ENCODE measurements around the gene C2orf80.
"Not testable (repeated sequence)": the region's sequence is repeated elsewhere in the genome, so short reads cannot be mapped to it uniquely, and the experiment has no call there.

C2orf80 gene

DNA sequence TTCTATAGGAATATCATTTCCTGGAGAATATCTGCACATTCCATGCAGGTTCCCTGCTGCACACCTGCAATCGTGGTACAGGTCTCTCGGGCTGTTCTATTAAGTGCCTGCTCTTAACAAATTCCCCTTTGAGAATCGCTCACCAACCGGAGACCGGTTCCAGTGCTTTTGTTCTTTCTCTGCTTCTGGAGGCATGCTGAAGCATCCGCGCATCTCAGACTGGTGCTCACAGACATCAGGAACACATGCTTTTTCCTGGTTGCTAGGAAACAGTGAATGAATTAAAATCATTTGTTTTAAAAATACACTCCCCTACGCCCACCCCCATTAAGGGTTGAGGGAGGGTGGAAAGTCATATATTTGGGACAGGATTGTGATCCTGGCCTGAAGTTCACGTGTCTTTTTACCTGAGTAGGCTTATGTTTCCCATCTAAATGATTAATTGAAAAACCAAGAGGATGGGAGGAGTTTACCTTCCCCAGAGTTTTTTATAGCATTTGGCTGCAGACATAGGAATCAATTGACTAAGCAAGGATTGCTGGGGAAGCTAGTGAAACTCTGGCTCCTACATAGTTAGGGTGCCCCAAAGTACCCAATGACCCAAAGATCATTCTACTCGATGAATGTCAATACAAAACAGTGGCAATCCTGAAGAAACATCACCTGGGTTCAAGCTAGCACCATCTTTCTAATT is at the start of gene C2orf80:
Gene C2orf80, minus strand, starts transcription at position 221 of the 694 bp plus-strand sequence. CDS start 3,044 bp downstream, outside the sequence.
- no peak for DNase-seq (ENCODE audit: low read depth)

DNA sequence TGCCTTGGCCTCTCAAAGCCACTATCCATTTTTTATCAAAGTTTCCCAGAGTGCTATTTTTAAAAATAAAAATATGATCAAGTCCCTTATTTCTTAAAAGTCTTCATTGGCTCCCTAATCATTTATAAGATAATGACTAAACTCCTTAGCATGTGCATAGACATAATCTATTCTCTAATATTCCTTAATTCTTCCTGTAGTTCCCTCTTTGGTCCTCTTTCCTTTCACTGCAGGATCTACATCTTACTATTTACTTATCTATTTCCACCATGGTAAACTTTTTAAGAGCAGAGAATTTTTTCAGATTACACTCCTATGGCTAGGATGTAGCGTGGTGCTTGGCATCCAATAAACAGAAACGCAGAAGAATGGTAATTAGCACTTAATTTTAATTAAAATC is 46.0 kb upstream of the C2orf80 start:
- no peak for DNase-seq (ENCODE audit: low read depth)

DNA sequence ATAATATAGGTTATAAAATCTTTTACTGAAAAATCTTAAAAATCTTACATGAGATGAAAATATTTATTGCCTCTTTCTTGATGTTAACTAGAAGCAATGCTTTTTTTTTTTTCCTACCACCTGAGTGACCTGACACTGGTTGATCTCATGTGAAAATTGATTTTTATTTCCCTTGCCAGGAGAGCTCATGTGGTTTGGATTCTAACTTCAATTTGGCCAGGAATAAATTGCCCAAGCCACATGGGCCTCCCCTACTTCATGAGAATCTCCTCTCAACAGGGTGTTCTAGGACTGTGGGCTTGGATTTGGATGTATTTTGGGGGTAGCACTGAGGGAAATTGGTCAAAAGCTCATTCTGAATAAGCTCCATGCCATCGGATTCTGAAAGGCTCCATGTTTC is 45.0 kb upstream of the C2orf80 start:
- no peak for DNase-seq (ENCODE audit: low read depth)

DNA sequence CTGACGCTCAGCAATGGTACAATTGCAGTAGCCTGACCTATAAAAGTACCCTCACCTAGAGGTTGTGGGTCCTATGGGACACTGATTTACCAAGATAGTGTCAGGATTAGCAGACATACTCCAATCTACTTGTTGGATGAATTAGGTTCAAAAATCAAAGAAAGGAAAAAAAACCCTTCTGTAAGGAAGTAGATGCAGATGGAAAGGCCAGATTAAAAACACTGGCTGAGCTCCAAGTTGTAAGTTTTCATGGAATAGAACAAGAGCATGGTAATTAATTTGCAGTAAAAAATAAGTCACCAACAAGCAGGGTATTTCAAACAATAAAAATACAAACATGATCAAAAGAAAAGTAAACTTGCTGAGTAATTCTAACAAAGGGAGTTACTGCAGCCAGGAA is 38.6 kb upstream of the C2orf80 start:
- DNase-seq (ENCODE audit: low read depth), result no peak

DNA sequence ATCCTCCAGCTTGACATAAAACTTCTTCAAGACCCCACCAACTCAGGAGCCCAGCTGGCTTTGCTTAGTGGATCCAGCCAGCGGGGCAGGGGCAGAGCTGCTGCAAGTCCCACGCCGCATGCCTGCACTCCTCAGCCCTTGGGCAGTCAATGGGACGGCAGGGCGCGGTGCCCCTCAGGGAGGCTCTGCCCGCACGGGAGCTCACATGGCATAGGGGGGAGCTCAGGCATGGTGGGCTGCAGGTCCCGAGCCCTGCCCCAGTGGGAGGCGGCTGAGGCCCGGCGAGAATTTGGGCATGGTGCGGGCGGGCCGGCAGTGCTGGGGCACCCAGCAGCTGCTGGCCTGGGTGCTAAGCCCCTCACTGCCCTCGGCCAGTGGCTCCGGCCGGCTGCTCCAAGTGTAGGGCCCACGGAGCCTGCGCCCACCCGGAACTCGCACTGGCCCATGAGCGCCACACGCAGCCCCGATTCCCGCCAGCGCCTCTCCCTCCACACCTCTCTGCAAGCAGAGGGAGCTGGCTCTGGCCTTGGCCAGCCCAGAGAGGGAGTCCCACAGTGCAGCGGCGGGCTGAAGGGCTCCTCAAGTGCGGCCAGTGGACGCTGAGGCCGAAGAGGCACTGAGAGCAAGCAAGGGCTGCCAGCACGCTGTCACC is 37.9 kb upstream of the C2orf80 start:
- no peak for DNase-seq (ENCODE audit: low read depth)

DNA sequence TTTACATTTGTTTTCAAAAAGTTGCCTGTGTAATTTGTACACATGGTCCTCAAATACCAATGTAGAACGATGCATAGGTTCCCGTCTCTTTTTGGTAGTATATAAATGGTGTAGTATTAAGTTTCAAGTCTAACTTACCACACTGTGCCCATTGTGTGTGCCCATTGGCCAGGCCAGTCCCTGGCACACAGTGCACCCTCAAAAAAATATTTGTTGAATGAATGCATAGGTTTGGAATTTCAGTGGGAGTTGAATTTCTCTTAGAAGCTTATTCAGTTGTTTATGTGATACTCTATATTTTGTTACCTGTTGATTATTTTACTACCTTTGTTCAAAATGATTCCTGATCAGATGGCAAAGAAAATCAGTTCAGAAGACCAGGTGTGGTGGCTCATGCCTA is 35.0 kb upstream of the C2orf80 start:
- DNase-seq (ENCODE audit: low read depth), result peak; percentile 13

DNA sequence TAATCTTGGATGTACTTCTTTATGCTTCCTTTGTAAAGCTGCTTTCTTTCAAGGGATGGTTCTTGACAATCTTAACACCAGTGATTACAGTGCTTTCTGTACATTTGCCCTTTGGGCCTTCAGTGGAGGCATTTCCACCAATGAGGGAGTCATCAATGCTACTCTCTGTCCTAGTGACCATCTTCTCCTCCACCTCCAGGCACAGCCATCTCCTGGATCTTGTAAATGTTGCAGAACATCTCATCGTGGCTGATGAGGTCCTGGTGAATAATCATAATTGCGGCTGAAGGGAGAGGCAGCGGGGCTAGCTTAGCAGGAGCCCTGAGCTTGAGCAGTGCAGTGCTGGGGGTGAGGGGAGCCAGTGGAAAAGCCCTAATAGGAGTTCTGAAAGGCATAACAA is 32.5 kb upstream of the C2orf80 start:
- DNase-seq (ENCODE audit: low read depth), result peak; percentile 44

DNA sequence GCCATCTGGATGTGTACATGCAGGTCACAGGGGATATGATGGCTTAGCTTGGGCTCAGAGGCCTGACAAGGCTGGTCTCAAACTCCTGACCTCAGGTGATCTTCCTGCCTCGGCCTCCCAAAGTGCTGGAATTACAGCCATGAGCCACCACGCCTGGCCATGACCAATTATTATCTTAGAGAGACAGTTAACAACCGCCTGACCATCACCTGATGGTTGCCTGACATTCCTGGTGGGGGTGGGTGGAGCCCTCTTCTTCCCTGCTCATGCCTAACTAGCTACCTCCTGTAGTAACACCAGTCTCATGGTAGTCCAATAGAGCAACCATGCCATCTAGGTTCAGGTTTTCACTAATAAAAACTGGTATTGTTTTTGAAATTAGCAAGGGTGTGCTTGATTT is 32.0 kb upstream of the C2orf80 start:
- not testable (repeated sequence) for DNase-seq (ENCODE audit: low read depth)

DNA sequence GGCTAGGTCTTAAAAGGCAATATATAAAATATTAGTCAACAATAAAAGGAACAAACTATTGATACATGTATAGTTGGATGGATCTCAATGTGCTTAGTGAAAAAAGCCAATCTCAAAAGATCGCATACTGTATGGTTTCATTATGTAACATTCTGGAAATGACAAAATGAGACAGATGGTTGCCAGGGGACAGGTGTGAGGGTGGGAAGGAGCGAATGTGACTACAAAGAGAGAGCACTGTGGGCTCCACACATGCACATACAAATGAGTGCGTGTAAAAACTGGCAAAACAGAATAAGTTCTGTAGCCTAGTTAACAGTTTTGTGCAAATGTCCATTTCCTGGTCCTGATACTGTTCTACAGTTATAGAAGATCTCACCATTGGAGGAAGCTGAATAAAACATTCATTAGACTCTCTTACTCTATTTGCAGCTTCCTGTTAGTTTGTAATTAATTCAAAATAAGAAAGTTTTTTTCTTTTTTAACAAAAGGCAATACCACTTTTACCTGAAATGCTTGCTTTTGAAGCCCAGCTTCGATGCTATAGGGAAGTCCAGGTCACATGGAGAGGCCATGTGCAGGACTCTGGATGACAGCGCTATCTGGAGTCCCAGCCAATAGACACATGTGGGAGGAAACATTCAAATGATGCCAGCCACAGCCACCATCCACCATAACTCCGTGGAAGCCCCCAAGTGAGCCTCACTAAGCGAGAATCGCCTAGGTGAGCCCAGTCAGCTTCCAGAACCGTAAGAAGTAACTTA is 21.0 kb upstream of the C2orf80 start:
- no peak for DNase-seq (ENCODE audit: low read depth)

DNA sequence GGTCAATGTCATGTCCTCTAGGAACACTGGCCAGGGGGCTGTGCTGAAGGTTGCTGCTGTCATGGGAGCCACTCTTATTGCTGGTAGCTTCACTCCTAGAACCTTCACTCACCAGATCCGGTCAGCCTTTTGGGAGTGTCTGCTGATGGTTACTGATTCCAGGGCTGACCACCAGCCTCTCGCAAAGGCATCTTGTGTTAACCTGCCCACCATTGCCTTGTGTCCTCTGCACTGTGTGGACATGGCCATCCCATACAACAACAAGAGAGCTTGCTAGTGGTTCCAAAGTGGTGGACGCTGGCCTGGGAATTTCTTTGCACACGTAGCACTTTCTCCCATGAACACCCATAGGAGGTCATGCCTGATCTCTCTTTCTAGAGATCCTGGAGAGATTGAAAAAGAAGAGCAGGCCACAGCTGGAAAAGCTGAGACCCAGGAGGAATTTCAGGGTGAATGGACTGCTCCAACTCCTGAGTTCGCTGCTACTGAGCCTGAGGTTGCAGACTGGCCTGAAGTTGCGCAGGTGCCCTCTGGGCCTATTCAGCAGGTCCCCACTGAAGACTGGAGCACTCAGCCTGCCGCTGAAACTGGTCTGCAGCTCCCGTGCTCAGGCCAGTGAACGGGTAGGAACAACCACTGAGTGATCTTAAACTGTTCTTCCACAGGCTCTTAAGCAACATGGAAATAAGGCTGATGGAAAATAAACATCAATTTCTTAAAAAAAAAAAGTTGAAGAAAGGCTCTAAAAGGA is 18.7 kb upstream of the C2orf80 start:
- DNase-seq (ENCODE audit: low read depth), result no peak

DNA sequence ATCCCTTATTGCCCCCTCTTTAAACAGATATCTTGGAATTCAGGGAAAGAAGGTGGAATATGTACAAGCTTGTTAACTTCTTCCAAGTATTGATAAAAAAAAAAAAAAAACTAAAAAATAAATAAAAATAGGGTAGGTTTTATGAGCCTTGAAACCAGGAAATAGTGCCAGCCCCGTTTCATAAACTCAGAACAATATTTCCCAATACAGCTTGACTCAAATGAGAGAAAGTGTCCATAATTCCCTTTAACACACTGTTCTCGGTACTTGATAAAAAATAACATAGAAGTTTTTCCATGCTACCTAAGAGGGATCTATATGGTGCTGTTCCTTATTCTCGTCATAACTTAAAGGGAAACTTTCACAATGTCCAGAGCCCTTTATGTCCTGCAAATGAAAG is 17.9 kb upstream of the C2orf80 start:
- DNase-seq (ENCODE audit: low read depth), result no peak

DNA sequence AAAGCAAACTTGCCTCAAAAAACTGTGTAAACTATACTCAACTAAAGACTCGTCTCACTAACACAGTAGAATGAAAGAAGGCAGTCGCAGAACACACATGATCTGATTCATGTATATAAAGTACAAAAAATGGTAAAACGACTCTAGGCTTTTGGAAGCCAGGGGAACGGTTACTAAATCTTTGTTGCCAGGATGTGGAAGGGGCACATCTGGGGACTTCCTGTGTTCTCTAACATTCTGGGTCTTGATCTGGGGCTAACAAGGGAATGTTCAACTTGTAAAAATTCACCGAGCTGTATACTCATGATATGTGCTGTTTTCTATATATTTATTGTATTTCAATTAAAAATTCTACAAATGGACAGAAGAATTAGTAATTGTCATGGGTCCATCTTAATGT is 14.3 kb upstream of the C2orf80 start:
- DNase-seq (ENCODE audit: low read depth), result no peak

DNA sequence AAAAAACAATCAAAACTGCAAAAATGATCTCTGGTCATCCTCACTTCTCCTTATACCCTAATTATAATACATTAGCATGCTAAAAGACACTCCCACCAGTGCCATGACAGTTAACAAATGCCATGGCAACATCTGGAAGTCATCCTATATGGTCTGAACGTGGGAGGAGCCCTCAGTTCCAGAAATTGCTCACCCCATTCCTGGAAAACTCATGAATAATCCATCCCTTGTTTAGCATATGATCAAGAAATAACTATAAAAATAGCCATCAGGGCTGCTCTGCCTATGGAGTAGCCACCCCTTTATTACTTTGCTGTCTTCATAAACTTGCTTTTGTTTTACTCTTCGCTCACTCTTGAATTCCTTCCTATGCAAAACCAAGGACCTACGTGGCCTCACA is 5.7 kb upstream of the C2orf80 start:
- no peak for DNase-seq (ENCODE audit: low read depth)

DNA sequence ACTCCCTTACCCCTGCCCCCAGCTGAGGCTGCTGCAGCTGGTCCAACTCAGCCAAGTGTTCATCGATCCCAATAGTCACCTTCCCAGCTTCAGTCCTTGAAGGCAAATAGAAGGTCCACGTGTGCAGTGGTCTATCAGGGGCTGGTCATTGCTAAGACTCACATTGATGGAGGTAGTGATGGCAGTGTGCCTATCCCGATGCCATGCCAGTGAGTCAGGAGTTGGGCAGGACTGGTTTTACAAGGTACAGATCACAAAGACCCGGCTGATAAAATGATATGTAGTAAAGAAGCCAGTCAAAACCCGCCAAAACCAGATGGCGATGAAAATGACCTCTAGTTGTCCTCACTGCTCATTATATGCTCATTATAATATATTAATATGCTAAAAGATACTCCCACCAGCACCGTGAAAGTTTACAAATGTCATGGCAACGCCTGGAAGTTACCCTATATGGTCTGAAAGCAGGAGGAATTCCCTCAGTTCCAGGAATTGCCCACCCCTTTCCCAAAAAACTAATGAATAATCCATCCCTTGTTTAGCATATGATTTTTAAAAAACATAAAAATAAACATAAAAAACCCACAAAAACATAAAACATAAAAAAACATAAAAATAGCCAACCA is 2.9 kb upstream of the C2orf80 start:
- DNase-seq (ENCODE audit: low read depth), result no peak

DNA sequence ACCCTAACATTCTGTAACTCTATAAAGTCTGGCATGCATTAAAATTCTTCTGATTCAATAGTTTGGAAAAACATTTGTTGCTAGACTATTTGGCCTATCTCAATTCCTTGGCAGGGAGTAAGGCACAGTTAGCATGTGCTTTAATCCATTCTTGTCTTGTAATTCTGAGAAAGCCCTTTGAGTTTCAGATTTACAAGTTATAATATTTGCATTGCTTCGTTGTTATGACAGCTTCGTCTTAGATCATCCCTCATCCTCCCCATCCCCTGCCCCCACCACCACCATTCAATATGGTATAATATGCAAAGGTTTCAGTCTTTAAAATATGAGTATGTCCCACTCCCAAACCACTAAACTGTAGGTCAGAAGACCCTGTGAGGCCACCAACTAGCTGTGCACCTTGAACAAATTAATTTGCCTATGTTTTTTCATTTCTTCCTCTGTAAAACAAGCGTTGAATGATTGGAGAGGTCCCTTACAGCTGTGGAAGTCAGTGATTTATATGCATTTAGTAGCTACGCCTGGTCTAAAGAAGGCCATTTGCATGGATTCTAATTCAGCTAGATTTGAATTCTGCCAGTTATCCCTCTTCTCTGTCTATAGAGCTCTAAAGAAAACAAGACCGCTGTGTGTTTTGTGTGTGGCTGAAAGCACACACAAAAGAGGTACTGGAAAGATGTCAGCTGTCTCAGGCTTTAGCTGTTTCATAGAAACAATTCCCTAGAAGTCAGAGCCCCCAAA is 591 bp downstream of the C2orf80 start:
- no peak for DNase-seq (ENCODE audit: low read depth)

DNA sequence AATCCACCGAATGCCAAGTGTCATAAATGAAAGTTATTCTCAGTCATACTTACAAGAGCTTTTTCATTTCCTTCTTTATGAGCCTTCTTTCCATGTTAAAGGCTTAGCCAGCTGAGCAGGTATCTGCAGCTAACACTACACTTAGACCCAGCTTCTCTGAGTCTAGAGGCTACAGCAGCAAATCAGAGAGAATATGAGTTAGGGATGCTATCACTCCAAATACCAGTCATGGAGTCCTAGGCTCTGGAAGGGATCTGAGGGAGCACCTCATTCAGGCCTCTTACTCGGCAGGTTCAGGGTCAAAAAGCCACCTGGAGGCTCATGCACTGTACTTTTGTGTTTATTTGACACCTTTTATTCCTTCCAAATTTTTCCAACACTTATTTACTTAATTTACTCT is 2.9 kb downstream of the C2orf80 start:
- no peak for DNase-seq (ENCODE audit: low read depth)

DNA sequence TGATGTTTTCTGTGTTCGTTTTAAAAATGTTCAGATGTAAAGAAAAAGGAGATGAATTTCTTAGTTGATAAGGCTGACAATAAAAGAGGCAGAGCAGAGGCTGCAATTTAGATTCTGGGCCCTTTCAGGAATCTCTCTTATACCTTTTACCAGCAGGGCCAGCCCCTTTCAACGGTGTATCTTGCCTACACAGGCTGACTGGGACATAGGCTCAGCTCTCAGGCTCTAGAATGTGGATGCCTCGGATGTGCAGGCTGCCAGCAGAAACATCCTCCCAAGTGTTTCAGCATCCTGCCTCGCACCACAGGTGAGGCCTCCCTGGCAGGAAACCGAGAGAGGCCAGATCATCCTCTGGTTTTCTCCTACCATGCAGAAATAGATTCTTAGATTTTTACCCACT is 3.4 kb downstream of the C2orf80 start:
- no peak for DNase-seq (ENCODE audit: low read depth)

DNA sequence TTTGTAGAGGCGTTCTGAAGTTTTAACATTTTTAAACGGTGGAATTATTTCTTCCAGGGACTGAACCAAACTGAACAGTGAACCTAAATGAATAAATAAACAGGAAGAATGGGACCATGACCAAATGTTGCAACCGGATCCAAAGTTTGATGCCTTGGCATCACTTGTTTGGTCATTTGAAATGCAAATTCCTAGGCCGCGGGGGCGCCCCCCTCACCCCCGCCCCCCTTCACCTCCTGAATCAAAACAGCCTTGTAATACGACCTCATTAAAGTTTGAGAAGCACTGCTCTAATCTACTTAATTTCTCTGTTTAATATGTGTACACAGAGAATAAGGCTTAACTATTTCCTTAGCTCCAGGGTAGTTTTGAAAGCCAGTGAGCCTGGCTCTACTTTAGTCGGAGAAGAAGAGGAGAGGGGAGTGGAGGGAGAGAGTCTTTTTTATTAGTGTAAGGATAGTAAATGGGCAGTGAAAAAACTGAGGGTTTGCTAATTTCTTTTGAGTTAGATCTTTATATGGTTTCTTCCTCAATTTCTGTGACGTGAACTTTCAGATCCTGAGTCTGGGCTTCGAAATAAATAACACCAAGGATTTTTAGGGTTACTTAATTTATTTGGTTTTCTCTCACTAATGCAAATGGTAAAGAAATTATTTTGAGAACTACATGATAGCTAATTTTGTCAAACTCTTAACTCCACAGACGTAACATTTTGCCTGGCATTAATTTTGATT is 5.7 kb downstream of the C2orf80 start:
- no peak for DNase-seq (ENCODE audit: low read depth)

DNA sequence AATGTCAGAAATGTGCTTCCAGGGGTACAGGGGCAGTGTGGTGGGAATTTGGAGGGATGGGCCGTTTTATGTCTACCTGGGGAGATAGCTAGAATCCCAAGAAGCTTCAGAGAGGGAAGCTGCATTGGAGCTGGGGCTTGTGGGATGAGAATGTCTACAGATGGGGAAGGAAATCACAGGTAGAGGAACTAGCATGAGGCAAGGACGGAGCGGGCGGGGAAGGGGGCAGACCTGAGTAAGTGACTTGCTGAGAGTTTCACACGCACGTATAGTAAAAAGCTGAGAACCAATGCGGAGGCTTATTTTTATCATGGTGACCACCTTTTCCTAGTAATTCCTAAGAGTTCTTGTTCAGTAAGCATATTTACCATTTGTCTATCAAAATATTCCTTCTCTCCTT is 6.3 kb downstream of the C2orf80 start:
- DNase-seq (ENCODE audit: low read depth), result no peak

DNA sequence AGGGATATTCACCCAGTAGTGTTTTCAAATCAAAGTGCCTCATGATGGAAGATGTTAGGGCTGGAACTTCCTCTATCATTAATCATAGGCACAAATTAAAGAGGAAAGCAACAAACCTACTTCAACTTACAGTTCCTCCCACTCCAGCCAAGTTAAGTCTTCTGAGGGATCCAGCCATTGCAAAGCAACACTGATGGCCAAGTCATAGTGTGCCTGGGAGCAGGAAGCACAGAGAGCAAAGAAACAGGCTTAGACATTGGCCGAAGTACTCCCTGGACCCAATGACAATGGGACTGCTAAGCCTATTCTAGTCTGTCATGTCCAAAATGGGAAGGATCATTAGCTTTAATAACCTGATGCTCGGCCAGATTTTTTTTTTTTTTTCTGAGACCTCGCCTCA is 7.0 kb downstream of the C2orf80 start:
- no peak for DNase-seq (ENCODE audit: low read depth)
